Nephron progenitor cell (in vitro differentiated cells): Measurements from ENCODE around the gene UBE2G2.

ENCODE experiments used
- DNase-seq: peaks from one replicate; pipeline ENCODE4 v3.0.0; 2021
- H3K27ac Mint-ChIP-seq: 2 replicates; pipeline ENCODE4 v1.8.0; 2021; ENCODE audit warnings: mild to moderate bottlenecking, moderate library complexity, mixed read lengths
- H3K27me3 Mint-ChIP-seq: 2 replicates; pipeline ENCODE4 v1.8.0; 2021; ENCODE audit warnings: mild to moderate bottlenecking, low read depth, mixed read lengths; ENCODE audit not compliant: poor library complexity
- H3K36me3 Mint-ChIP-seq: 2 replicates; pipeline ENCODE4 v1.8.0; 2021; ENCODE audit warnings: low read depth, mixed read lengths
- H3K4me1 Mint-ChIP-seq: 2 replicates; pipeline ENCODE4 v1.8.0; 2021; ENCODE audit warnings: mixed read lengths
- H3K4me3 Mint-ChIP-seq: 2 replicates; pipeline ENCODE4 v1.8.0; 2021; ENCODE audit warnings: mild to moderate bottlenecking, moderate library complexity, mixed read lengths
- H3K9me3 Mint-ChIP-seq: 2 replicates; pipeline ENCODE4 v1.8.0; 2021; ENCODE audit warnings: mild to moderate bottlenecking, moderate library complexity, mixed read lengths
- CTCF ChIP-seq: fragments of 200-600 bp; sonication (generic); IDR thresholded peaks from 2 replicates; pipeline ENCODE4 v1.5.0; 2021; ENCODE audit warnings: antibody characterized with exemption

The UBE2G2 gene

GRCh38 chr21:44847261-44848056, 45.8 kb upstream of the UBE2G2 start:
- DNase-seq, result no peak
- peaks cover 7% of the 10 kb centered on the region for H3K27me3 Mint-ChIP-seq
- no peak overlapping the region for H3K4me3 Mint-ChIP-seq
- H3K36me3 Mint-ChIP-seq, result peaks cover 32% of the 10 kb centered on the region
- H3K9me3 Mint-ChIP-seq, result no peaks in the 10 kb centered on the region
- H3K4me1 Mint-ChIP-seq, result peaks cover 26% of the 10 kb centered on the region
- no peak overlapping the region for H3K27ac Mint-ChIP-seq
- no peak for TF ChIP-seq CTCF

GRCh38 chr21:44846485-44847260, 45.1 kb upstream of the UBE2G2 start:
- H3K27me3 Mint-ChIP-seq, result peaks cover 9% of the 10 kb centered on the region
- peak overlapping the region; percentile 71 for H3K4me3 Mint-ChIP-seq
- H3K27ac Mint-ChIP-seq, result no peak overlapping the region
- H3K4me1 Mint-ChIP-seq, result peaks cover 26% of the 10 kb centered on the region
- TF ChIP-seq CTCF, result no peak
- peaks cover 27% of the 10 kb centered on the region for H3K36me3 Mint-ChIP-seq
- H3K9me3 Mint-ChIP-seq, result no peaks in the 10 kb centered on the region
- DNase-seq, result no peak

- no peak overlapping the region for H3K27ac Mint-ChIP-seq
Observed at GRCh38 chr21:44846224-44846484, 44.5 kb upstream of the UBE2G2 start.

DNA sequence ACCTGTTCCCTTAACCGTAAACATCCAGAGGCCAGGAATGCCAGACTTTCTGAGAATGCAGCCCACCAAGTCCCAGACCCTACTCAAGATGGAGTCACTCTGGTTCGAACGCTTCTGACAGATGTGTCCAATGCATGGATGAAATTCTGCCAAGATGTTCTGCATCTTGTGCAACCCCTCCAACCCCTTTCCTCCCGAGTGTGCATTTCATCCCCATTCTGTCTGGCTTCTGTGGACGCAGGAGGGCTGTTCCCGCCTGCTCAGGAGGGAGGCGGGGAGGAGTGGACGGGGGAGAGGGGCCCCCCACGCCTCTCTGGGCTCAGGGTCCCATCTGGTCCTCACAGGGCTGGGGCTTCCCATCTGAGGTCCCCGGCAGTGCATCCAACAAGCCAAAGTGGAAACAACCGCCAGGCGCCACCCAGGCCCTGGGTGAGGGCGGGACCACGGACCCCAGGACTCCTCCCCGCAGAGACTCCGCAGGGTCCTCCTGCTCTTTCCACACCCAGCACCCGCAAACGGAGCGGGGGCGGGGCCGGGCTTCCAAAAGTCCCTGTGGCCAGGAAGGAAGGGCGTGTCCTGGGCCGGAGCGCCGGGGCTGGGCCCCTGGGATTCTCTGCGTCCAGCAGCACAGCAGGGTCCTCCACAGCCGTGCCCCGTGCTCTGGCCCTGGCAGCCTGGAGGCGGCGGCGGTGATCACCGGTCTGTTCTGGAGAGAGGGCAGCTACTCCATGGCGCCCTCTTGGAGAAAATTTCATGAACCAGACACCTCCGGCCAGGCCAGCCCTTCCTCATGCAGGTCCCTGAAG, 44.0 kb upstream of the UBE2G2 start:
- peak; percentile 14 for TF ChIP-seq CTCF
- Mint-ChIP-seq H3K4me3 (peak overlapping the region; percentile 71), H3K27me3 (peaks cover 11% of the 10 kb centered on the region), H3K9me3 (no peaks in the 10 kb centered on the region), H3K27ac (no peak overlapping the region), H3K4me1 (peaks cover 26% of the 10 kb centered on the region), H3K36me3 (peaks cover 19% of the 10 kb centered on the region)
- peak; percentile 81 for DNase-seq

More at GRCh38 chr21:44846224-44846484, 44.5 kb upstream of the UBE2G2 start:
- no peak for TF ChIP-seq CTCF
- no peak for DNase-seq
- Mint-ChIP-seq H3K4me1 (peaks cover 26% of the 10 kb centered on the region), H3K27me3 (peaks cover 9% of the 10 kb centered on the region), H3K36me3 (peaks cover 23% of the 10 kb centered on the region), H3K9me3 (no peaks in the 10 kb centered on the region), H3K4me3 (peak overlapping the region; percentile 71)

DNA sequence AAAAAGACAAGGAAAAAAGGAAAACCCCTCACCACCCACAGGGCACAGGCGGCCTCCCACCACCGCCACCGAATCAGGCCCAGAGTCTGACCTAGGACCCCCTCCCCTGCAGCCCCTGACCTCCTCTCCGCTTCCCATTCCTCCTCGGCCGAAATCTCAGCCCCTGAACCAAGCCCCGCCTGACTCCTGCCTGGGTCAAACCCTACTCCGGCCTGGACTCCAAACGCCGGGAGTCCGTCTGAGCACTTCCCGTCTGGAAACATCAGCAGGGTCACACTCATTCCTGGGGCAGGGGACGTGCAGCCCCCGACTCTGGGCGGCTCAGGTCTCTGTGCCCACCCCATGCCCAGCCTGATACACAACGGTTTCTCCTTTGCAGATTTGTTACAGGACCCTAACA, 42.6 kb upstream of the UBE2G2 start:
- peaks cover 9% of the 10 kb centered on the region for H3K36me3 Mint-ChIP-seq
- H3K27me3 Mint-ChIP-seq, result peaks cover 13% of the 10 kb centered on the region
- no peak for DNase-seq
- H3K9me3 Mint-ChIP-seq, result no peaks in the 10 kb centered on the region
- peak overlapping the region; percentile 64 for H3K4me3 Mint-ChIP-seq
- no peak for TF ChIP-seq CTCF
- H3K4me1 Mint-ChIP-seq, result peaks cover 26% of the 10 kb centered on the region
- peak overlapping the region; percentile 45 for H3K27ac Mint-ChIP-seq
